ENCODE data around the gene NUDT16. TPM values are rescaled to one million over a fixed set of nuclear protein-coding genes. Genes with fewer than 3 reads are reported as not detected.

The NUDT16 gene
- total and polyA plus RNA-seq, 2 donors (not counting 3 experiments of a cell fraction or from before 2014, with no cell fraction given) = 13.2 to 28.5 TPM

DNA sequence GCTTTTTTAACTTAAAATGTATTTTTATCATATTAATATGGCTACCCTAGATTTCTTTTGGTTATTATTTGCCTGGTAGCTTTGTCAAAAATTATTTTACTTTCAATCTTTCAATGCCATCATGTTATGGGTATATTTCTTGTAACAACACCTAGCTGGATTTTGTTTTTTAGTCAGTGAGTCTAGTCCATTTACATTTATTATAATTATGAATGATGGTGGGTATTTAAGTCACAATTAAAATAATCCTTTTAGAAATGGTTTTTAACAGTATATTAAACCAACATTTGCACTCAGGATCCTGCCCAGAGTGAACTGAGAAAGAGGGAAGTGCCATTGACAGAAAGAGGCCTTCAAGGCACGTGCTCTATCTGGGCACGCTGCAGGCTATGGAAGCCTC is 39.8 kb upstream of the NUDT16 start:
- no peak overlapping the region for H3K9ac ChIP-seq (replicated peaks; ENCODE audit: extremely low read depth, insufficient read depth, low read length)
- DNase-seq (ENCODE audit: low read depth, low spot score) (no peak), FAIRE-seq (no peak)
- ChIA-PET POLR2A (no interaction called here), CTCF (no interaction called here)
- no peaks in the 10 kb centered on the region for H3K9me1 ChIP-seq (replicated peaks; ENCODE audit: control insufficient read depth, extremely low read depth, insufficient read depth, low read length)
- H3K9me3 ChIP-seq (replicated peaks; ENCODE audit: control insufficient read depth, insufficient read depth, low read length) = no peaks in the 10 kb centered on the region
- H4K20me1 ChIP-seq (replicated peaks; ENCODE audit: control insufficient read depth, extremely low read depth, insufficient read depth, low read length) = no peaks in the 10 kb centered on the region
- peaks cover 0 to 2% of the 10 kb centered on the region in 2 experiments for H3K27me3 ChIP-seq (ENCODE audit: control insufficient read depth in 2 of 2, insufficient read depth in 2 of 2, low read length in 2 of 2)
- no peaks in the 10 kb centered on the region for H3K36me3 ChIP-seq (ENCODE audit: control insufficient read depth in 2 of 2, extremely low read depth in 1 of 2, insufficient read depth in 2 of 2, low read length in 2 of 2)
- H3K4me2 ChIP-seq (ENCODE audit: insufficient read depth, low read length) = no peak overlapping the region
- peaks cover 10% of the 10 kb centered on the region for H3K4me1 ChIP-seq (ENCODE audit: control insufficient read depth, extremely low read depth, insufficient read depth, low read length)
- H3K4me3 ChIP-seq (replicated peaks in 1 of 3; ENCODE audit: insufficient read depth in 1 of 3, low read depth in 1 of 3, low read length in 3 of 3) = no peak overlapping the region
- H2AFZ ChIP-seq (ENCODE audit: low read depth, low read length) = no peak overlapping the region
- H3K27ac ChIP-seq (ENCODE audit: insufficient read depth, low read depth, low read length) = no peak overlapping the region
- BruUV-seq (replicated peaks) = no TSS peak
- no peaks in the 10 kb centered on the region for H3K79me2 ChIP-seq (ENCODE audit: control insufficient read depth, insufficient read depth, low read length)
- dilution Hi-C loops (cut with MboI; ENCODE audit: extremely low pct_ligation_motif_present, low sequenced_read_pairs) = no loop called here
- no peak for TF ChIP-seq JUN (IDR thresholded peaks at IDR 0.05; ENCODE audit: borderline replicate concordance, insufficient read depth, insufficient read length, low read depth)
- TF ChIP-seq FOS (IDR thresholded peaks at IDR 0.05; ENCODE audit: borderline replicate concordance, insufficient read depth, low read length) = no peak
- no peak for TF ChIP-seq CTCF (IDR thresholded peaks at IDR 0.05; ENCODE audit: extremely low read depth in 1 of 2, insufficient read depth in 1 of 2, low read depth in 1 of 2, low read length in 2 of 2)
- no peak for TF ChIP-seq GATA2 (IDR thresholded peaks at IDR 0.05; ENCODE audit: insufficient read depth, insufficient read length, low read depth, low read length)
- no peak for TF ChIP-seq EZH2 (IDR thresholded peaks at IDR 0.05; ENCODE audit: borderline replicate concordance, low read depth, low read length, severe bottlenecking)
- no peak for TF ChIP-seq POLR2AphosphoS5 (IDR thresholded peaks at IDR 0.05; ENCODE audit: insufficient read depth, low read depth, low read length)
- TF ChIP-seq MYC (IDR thresholded peaks at IDR 0.05; ENCODE audit: low read depth, low read length) = no peak
- TF ChIP-seq, protein P1, sequence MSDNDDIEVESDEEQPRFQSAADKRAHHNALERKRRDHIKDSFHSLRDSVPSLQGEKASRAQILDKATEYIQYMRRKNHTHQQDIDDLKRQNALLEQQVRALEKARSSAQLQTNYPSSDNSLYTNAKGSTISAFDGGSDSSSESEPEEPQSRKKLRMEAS (IDR thresholded peaks at IDR 0.05; ENCODE audit: insufficient read depth, insufficient read length) = no peak
- TF ChIP-seq POLR2A (IDR thresholded peaks at IDR 0.05; ENCODE audit: low read depth, low read length) = no peak
- intact Hi-C loops (cut with micrococcal nuclease) = no loop called here
